ENCODE data around the gene ADAMTSL2. TPM values are rescaled to one million over a fixed set of nuclear protein-coding genes. Genes with fewer than 3 reads are reported as not detected.

ADAMTSL2 gene
- total RNA-seq, 1 donor from 2014 or later: 9.5 TPM

DNA sequence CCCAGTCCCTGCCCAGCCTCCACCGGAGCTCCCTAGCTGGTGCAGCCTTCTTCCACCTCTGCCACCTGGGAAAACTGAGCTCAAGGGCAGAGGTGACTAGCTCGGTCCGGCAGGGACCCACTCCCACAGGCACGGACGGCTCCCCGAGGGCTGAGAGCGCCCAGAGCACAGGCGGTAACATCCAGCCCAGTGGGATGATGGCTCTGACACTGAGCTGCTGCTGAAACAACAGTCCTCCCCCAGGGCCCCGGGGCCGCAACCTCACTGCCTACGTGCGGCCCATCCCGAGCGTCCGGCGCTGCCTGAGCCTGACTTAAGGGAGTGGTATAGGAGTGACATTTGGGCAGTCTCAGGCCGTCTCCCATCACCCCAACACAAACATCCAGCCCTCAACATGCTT lies 70.9 kb downstream of the ADAMTSL2 start:
- ATAC-seq: no peak
- intact Hi-C loops (cut with DNase I): no loop called here
- peak; percentile 45 for DNase-seq (ENCODE audit: missing footprints)

DNA sequence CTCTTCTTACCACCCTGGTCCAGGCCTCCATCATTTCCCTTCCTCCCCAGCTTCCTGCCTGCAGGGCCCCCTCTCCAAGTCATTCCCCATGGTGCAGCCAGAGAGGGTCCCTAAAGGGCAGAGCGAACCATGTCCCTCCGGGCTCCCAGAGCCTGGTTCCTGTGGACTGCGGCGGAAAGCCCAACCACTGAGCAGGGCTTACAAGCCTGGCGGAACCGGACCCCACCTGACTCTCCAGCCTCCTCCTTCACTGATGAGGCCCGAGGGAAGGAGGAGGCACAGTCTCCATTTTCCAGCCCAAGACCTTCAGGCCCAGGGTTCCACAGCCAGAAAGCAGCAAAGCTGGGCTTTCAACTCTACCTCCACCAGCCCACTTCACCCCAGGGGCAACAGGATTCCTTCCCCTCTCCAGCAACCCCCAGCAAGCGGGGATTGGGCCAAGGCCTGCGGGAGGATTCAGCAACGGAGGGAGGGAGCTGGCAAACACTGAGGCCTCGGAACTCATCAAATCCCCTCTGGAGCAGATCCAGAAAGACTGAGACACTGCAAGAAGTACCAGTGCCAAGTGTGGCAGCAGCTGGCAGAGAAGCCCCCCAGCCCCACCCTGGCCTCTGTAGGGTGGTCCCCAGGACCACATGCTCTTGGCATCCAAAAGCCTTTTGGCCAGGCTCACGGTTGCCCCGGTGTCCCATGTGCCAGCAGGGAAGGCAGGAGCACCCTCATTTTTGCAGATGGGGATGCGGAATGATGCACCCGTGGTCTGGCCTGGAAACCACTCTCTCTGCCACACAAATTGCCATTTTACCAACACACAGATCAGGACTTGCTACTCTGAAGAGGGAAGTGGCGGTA lies 71.6 kb downstream of the ADAMTSL2 start:
- DNase-seq (ENCODE audit: missing footprints): peak; percentile 23
- intact Hi-C loops (cut with DNase I): no loop called here
- no peak for ATAC-seq

DNA sequence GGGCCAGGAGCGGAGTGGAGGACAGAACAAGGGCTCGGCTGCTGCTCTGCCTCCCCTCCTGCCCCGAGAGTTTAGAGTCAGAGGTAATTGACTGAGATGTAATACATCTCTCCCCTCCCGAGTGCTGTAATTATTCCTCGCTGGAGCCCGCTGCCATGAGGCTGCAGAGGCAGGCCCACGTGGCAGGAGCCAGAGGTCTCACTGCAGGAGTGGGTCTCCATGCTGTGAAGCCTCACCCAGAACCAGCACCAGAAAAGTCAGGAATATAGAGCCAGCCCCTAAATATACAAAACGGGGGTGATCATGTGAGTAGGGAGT lies 72.2 kb downstream of the ADAMTSL2 start:
- intact Hi-C loops (cut with DNase I): no loop called here
- ATAC-seq (no peak), DNase-seq (ENCODE audit: missing footprints) (no peak)

- DNase-seq (ENCODE audit: missing footprints): peak; percentile 5
- intact Hi-C loops (cut with DNase I): no loop called here
- no peak for ATAC-seq
Observed at GRCh38 chr9:133607381-133607780, 72.9 kb downstream of the ADAMTSL2 start.

- no peak for ATAC-seq
- intact Hi-C loops (cut with DNase I): no loop called here
- peak; percentile 0 for DNase-seq (ENCODE audit: missing footprints)
Observed at GRCh38 chr9:133607976-133608375, 73.5 kb downstream of the ADAMTSL2 start.

DNA sequence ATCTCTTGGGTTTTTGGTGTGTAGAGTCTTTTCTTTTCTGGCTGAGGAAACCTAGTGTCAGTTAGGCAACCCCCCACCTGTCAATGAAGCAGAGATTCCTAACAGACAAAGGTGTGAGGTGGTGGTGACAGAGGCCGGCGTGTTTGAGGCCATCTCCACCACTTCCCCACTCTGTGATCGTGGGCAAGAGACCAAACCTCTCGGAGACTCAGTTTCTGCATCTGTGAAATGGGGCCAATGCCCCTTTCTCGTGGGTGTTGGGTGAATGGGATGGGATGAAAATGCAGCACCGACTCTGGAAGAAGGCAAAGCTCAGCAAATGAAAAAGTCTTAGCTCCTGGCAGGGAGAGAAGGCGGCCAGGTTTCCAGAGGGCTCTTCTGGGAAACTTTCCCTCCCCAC lies 73.9 kb downstream of the ADAMTSL2 start:
- intact Hi-C loops (cut with DNase I): no loop called here
- no peak for ATAC-seq
- DNase-seq (ENCODE audit: missing footprints): peak; percentile 27

GRCh38 chr9:133608889-133609288 lies 74.4 kb downstream of the ADAMTSL2 start:
- DNase-seq (ENCODE audit: missing footprints) (peak; percentile 32), ATAC-seq (no peak)
- intact Hi-C loops (cut with DNase I): no loop called here

DNA sequence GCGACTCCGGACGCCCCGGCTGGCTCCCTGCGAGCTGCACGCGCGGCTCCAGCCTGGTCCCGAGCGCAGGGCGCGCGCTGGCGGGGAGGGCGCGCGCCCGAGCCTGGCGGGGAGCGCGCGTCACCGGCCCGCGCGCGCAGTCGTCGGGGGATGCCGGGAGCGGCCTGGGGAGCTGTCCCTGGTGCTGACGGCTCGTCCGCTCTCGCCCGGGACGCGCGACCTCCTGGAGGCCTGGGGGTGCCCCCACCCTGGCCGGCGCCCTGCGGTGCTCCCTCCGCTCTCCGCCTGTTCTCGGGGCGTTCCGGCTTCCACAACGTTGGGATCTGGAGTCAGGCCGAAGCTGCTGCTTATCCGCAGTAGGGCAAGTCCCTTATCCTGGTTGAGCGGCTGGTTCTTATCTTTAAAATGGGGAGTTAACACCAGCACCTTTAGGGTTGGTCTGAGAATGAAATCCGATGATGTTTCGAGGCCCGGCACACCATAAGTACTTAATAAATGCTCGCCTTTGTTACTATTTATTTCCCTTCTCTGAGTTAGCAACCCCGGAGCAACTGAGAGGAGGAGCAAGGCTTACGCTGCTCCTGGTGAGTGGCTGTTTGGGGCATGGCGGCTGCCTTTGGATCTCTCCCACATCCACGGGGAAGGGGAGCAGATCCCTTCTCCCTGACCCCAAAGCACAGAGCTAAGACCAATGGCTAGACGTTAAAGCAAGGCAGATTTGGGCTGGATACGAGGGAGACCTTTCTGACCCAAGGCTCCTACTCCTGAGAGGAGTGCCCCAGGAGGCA lies 75.0 kb downstream of the ADAMTSL2 start, which contains the start of gene FAM163B:
Gene FAM163B (minus strand): TSS at position 79 of the 788 bp plus-strand sequence. CDS start 29,166 bp downstream, outside the sequence.
- ATAC-seq: peak; percentile 77
- DNase-seq (ENCODE audit: missing footprints): peak; percentile 71
- intact Hi-C loops (cut with DNase I): no loop called here

DNA sequence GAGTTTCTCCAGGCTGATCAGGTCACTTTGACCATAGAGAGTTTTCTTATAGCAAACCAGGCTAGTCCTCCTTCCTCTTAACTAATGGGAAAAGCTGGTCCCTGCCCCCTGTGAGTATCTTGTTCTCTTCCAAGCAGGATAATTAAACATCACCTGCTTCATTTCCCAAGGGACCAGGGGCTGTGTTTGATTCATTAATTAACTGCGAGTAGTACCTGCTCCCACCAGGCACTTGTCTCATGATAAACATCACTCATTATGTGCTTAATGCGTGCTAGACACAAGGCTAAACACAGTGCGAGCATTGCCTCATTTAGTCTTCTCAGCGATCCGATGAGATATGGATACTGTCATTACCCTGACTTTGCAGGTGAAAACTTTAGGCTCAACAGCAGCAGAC lies 76.3 kb downstream of the ADAMTSL2 start:
- intact Hi-C loops (cut with DNase I): no loop called here
- DNase-seq (ENCODE audit: missing footprints): no peak
- no peak for ATAC-seq

- DNase-seq (ENCODE audit: missing footprints) (peak; percentile 31), ATAC-seq (no peak)
- intact Hi-C loops (cut with DNase I): no loop called here
Observed at GRCh38 chr9:133612051-133612450, 77.5 kb downstream of the ADAMTSL2 start.

DNA sequence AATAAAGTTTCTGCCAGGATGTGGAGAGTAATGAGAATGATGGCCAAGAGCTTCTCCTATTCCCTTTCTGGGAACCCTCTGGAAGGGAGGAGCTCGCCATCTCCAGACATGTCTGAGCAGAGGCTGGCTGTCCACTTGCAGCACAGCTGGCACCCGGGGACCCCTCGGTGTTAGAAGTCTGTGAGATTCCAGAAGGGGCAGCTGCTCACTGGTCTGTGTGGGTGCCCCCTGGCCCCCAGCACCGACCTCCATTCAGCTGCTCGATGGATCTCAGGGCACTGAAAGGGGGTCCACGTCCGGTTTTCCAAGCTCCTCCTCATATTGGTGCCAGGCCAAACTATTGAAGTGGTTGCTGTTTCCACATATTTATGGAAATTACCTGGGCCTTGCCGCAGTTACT lies 78.3 kb downstream of the ADAMTSL2 start:
- ATAC-seq (no peak), DNase-seq (ENCODE audit: missing footprints) (peak; percentile 44)
- intact Hi-C loops (cut with DNase I): no loop called here

DNA sequence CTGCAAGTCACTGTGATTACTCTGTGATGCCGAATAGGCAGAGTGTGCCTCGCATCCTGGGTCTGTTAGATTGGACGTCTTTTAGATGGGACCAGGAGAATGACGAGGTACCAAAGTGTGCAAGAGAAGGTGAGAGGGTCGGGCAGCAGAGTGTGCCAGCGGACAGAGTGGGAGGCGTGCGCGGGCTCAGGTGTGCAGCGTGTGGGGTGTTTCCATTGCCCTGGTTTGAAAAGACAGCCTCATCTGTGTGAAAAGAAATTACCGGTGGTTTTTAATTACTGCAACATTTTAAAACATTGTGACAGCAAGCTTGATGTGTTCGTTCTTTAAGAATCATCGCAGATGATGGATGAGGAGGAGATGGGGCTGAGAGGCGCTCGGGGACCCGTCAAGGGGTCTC lies 78.9 kb downstream of the ADAMTSL2 start:
- intact Hi-C loops (cut with DNase I): no loop called here
- no peak for ATAC-seq
- DNase-seq (ENCODE audit: missing footprints): peak; percentile 20

- intact Hi-C loops (cut with DNase I): no loop called here
- ATAC-seq (no peak), DNase-seq (ENCODE audit: missing footprints) (no peak)
Observed at GRCh38 chr9:133614056-133614455, 79.6 kb downstream of the ADAMTSL2 start.

DNA sequence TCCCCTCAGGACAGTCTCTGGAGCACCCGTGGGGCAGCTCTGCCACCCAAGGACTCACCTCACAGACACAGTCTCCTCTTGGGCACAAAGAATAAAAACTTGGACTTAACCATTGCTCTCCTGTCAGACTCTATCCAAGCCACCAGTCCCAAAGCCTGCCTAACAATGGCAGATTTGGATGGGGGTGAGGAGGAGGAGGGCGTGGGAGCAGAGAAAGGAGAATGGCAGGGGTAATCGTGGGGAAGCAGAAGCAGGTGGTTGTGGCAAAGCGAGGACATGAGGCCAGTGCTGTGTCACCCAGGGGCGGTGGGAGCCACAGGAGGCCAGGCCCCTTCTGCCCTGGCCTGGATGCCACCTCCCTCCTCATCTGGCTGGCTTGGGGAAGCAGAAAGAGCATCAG lies 80.2 kb downstream of the ADAMTSL2 start:
- no peak for ATAC-seq
- peak; percentile 2 for DNase-seq (ENCODE audit: missing footprints)
- intact Hi-C loops (cut with DNase I): no loop called here

DNA sequence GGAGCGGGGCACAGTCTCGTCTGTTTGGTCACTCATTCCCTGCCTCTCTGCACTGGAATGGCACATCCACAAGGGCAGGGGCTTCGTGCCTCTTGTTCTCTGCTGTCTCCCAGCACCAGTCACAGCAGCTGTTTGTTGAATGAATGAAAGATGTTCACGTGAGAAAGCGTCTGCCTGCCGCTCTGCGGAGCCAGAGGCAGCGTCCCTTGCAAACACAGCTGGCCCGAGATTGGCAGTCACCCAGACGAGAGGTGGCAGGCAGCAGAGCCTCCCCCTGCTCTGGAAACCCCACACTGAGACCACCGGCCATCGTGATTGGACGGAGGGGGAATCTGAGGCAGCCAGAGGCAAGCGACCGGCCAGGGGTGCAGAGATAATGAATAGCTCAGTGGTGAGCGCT lies 80.7 kb downstream of the ADAMTSL2 start:
- intact Hi-C loops (cut with DNase I): no loop called here
- DNase-seq (ENCODE audit: missing footprints) (peak; percentile 64), ATAC-seq (no peak)

- DNase-seq (ENCODE audit: missing footprints) (peak; percentile 51), ATAC-seq (no peak)
- intact Hi-C loops (cut with DNase I): no loop called here
Observed at GRCh38 chr9:133615606-133616188, 81.2 kb downstream of the ADAMTSL2 start.

DNA sequence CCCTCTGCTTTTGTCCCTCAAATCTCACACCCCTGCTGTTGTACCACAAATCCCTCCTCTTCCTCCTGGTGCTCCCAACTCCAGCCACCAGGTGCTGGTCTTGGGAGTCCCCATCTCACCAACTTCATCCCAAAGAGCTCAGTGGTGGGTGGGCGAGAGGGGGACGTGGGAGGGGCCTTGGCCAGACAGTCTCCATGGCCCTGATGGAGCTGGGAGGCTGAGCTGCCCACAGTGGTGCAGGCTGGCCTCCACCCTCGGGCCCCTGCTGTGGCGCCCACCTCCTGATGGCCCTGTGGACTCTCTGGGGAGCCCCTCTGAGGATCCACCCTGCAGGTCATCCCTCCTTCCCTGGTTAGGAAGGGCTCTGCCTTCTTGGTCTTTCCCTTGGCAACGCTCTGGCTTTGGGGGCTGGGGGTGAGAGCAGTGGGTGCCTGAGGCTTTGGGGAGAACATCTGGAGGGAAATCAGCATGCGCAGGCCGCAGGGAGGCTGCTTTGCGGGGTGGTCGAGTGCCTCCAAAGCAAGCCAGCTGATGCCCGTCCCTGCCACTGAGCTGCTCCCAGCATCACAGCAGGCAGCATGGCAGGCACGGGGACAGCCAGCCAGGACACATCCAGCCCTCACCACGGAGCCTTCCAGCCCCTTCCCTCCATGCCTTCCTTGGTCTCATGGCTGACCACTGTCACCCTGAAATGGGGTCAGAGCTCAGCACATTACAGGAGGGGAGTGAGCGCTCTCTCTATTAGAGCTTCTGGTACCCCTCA lies 82.3 kb downstream of the ADAMTSL2 start:
- DNase-seq (ENCODE audit: missing footprints): peak; percentile 25
- intact Hi-C loops (cut with DNase I): no loop called here
- no peak for ATAC-seq

DNA sequence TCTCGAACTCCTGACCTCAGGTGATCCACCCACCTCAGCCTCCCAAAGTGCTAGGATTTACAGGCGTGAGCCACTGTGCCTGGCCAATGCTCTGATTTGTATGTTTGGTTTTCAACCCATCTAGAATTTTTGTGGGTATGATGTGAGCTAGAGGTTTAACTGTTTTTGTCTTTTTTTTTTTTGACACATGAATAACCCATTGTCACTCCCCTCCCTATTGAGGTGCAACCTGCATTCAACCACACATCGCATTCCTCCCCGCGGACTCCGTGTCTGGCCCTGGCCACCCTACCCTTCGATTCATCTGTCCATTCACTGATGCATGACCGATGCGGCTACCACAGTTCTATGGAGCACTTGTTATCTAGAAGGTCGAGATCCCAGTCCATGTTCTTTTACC lies 84.2 kb downstream of the ADAMTSL2 start:
- ATAC-seq (no peak), DNase-seq (ENCODE audit: missing footprints) (no peak)
- intact Hi-C loops (cut with DNase I): no loop called here

GRCh38 chr9:133619791-133620190 lies 85.3 kb downstream of the ADAMTSL2 start:
- intact Hi-C loops (cut with DNase I): no loop called here
- no peak for ATAC-seq
- DNase-seq (ENCODE audit: missing footprints): peak; percentile 11
